GM12878 (cell line): ENCODE results near the gene EHHADH. TPM values are rescaled to one million over a fixed set of nuclear protein-coding genes. Genes with fewer than 3 reads are reported as not detected.
A peak's percentile ranks its signal among the peaks of the same experiment; 100 is the strongest.

Experiments used
- ATAC-seq: fragments of 200-7000 bp; cut with Tn5 transposase; 3 replicates; pipeline ENCODE4 v1.9.1; 2020; ENCODE audit warnings: mild to moderate bottlenecking, moderate library complexity
- BruUV-seq: library from RNA; stranded (reverse); fragments of 400-500 nt; replicated peaks from 2 replicates; lab custom pipeline; 2021; lab: Mats Ljungman, UMichigan
- CTCF ChIA-PET: fragments of 300-600 bp; sonication (Branson Sonifier 250); formaldehyde crosslinking; extraction: SDS; loops from one replicate; lab custom pipeline; 2021; ENCODE audit warnings: inconsistent platforms; lab: Yijun Ruan, JAX
- POLR2A ChIA-PET: fragments of 350-600 bp; formaldehyde crosslinking; extraction: SDS; loops from one replicate; lab custom pipeline; 2021; ENCODE audit warnings: inconsistent platforms; lab: Charles Lee
- RAD21 ChIA-PET: fragments of 300-600 bp; sonication (Branson Sonifier 250); formaldehyde crosslinking; loops from one replicate; lab custom pipeline; 2023; ENCODE audit warnings: antibody characterized with exemption; ENCODE audit not compliant: unreplicated experiment; lab: Charles Lee
- SMC1A ChIA-PET: fragments of 300-600 bp; sonication (Branson Sonifier 250); formaldehyde crosslinking; loops from one replicate; lab custom pipeline; 2023; ENCODE audit not compliant: unreplicated experiment, uncharacterized antibody; lab: Charles Lee
- DNase-seq: peaks from one replicate; pipeline ENCODE4 v3.0.0-alpha.2; 2011; ENCODE audit warnings: low read depth, low spot score
- FAIRE-seq: peaks from 3 replicates; lab custom pipeline; 2011; peaks lifted over from hg19 to GRCh38; lab: Jason Lieb, UNC
- H2AFZ ChIP-seq: 2 replicates; pipeline ENCODE4 v1.6.0; 2011; ENCODE audit warnings: low read depth, low read length, control low read depth; ENCODE audit not compliant: control insufficient read depth
- H3K27ac ChIP-seq: 2 replicates; pipeline ENCODE4 v1.5.1; 2011; ENCODE audit warnings: control low read depth; ENCODE audit not compliant: control insufficient read depth, insufficient read depth
- H3K27me3 ChIP-seq, 2 experiments: replicated peaks in 1 of 2; 2 replicates each; pipeline versions ENCODE4 v1.6.0 to v1.6.1; 2011; ENCODE audit warnings: low read length in 1 of 2; ENCODE audit not compliant: control insufficient read depth in 2 of 2, insufficient read depth in 2 of 2
- H3K36me3 ChIP-seq, 2 experiments: 2 replicates each; pipeline ENCODE4 v1.5.1; 2011; ENCODE audit warnings: low read length in 1 of 2; ENCODE audit not compliant: control insufficient read depth in 2 of 2, insufficient read depth in 2 of 2
- H3K4me1 ChIP-seq: 2 replicates; pipeline ENCODE4 v1.6.1; 2011; ENCODE audit warnings: mild to moderate bottlenecking, low read length, moderate library complexity, mixed read lengths; ENCODE audit not compliant: control insufficient read depth, insufficient read depth
- H3K4me2 ChIP-seq: 2 replicates; pipeline ENCODE4 v1.6.0; 2011; ENCODE audit warnings: control low read depth; ENCODE audit not compliant: control insufficient read depth, insufficient read depth
- H3K4me3 ChIP-seq: fragments of 200-600 bp; sonication (generic); 2 replicates; pipeline ENCODE4 v1.5.1; 2016
- H3K79me2 ChIP-seq: 2 replicates; pipeline ENCODE4 v1.6.0; 2011; ENCODE audit warnings: low read length; ENCODE audit not compliant: control insufficient read depth, insufficient read depth
- H3K9ac ChIP-seq: 2 replicates; pipeline ENCODE4 v1.8.0; 2011; ENCODE audit warnings: low read length, control low read depth, mixed read lengths; ENCODE audit not compliant: control insufficient read depth, insufficient read depth
- H3K9me3 ChIP-seq: replicated peaks from 3 replicates; pipeline ENCODE4 v1.5.1; 2011; ENCODE audit warnings: mild to moderate bottlenecking, low read length; ENCODE audit not compliant: control insufficient read depth, insufficient read depth
- H4K20me1 ChIP-seq: 2 replicates; pipeline ENCODE4 v1.6.0; 2011; ENCODE audit not compliant: control insufficient read depth, insufficient read depth
- BRCA1 ChIP-seq: IDR thresholded peaks from 2 replicates; pipeline ENCODE4 v1.6.1; 2011; ENCODE audit warnings: low read depth, low read length, improper control_type of control experiment
- CTCF ChIP-seq, 3 experiments: IDR thresholded peaks in 2 of 3; conservative IDR thresholded peaks in 1 of 3; 2 replicates each; pipeline ENCODE4 v1.5.1; 2011; ENCODE audit warnings: low read depth in 3 of 3, low read length in 3 of 3, mild to moderate bottlenecking in 3 of 3, control low read depth in 2 of 3, moderate library complexity in 2 of 3, inconsistent platforms in 1 of 3, mixed read lengths in 1 of 3; ENCODE audit not compliant: control insufficient read depth in 2 of 3, insufficient read depth in 1 of 3; ENCODE audit errors: extremely low read depth in 1 of 3
- JUND ChIP-seq: IDR thresholded peaks from 2 replicates; pipeline ENCODE4 v1.6.1; 2012; ENCODE audit warnings: low read depth, mild to moderate bottlenecking, low read length, improper control_type of control experiment, moderate library complexity
- RAD21 ChIP-seq: IDR thresholded peaks from 2 replicates; pipeline ENCODE4 v1.6.1; 2011; ENCODE audit warnings: mild to moderate bottlenecking, low read depth, low read length, moderate library complexity; ENCODE audit not compliant: insufficient read depth
- SMC3 ChIP-seq: IDR thresholded peaks from 2 replicates; pipeline ENCODE4 v1.6.1; 2011; ENCODE audit warnings: low read length, improper control_type of control experiment, borderline replicate concordance
- WGBS: methylation state at CpG from one replicate; pipeline ENCODE4 v1.1.6; 2016; ENCODE audit warnings: low lambda C conversion rate; ENCODE audit not compliant: insufficient replicate concordance, insufficient coverage; ENCODE audit errors: missing lambda C conversion rate; 5-methylcytosine and 5-hydroxymethylcytosine counted together
- in situ Hi-C: fragments of 300-500 bp; cut with MboI; formaldehyde crosslinking; loops from 9 replicates; pipeline ENCODE4 v1.14.3; 2018; ENCODE audit warnings: mixed read lengths
- intact Hi-C: fragments of 100-400 bp; cut with micrococcal nuclease; formaldehyde crosslinking; loops from one replicate; pipeline ENCODE4 v1.14.2; 2022; ENCODE audit not compliant: unreplicated experiment
- polyA plus RNA-seq, 11 experiments: library from polyadenylated mRNA; depleted of rRNA in 4 of 11; unstranded in 6 of 11; stranded (reverse) in 5 of 11; fragments of >200 nt; fragmentation: Nextera tagmentation in 4 of 11; fragmentation: Illumina TruSeq in 1 of 11; extraction: Ambion mirVana in 4 of 11; extraction: Trizol in 1 of 11; gene quantifications; 1 replicate in 1 of 11; 2 replicates in 10 of 11; pipeline versions ENCODE4 v1.2.1 to v1.2.3, GENCODE V29; 2011 to 2016; ENCODE audit warnings: inconsistent platforms in 2 of 11, missing spikeins in 2 of 11, low read depth in 1 of 11
- total RNA-seq, 4 experiments: library from RNA; depleted of rRNA in 3 of 4; stranded (reverse); fragments of >200 nt in 3 of 4; fragmentation: Illumina TruSeq in 1 of 4; extraction: Trizol in 1 of 4; gene quantifications; 2 replicates each; pipeline versions ENCODE4 v1.2.1 to v1.2.3, GENCODE V29; 2013 to 2021

The EHHADH gene
- total and polyA plus RNA-seq, 10 of the 15 experiments (the other 5 are each of a cell fraction or from before 2014, with no cell fraction given), result 0.96 to 8.4 (median 5.3) TPM

- intact Hi-C loops (loop anchor here (1.0 to 2.0 kb wide), 2 partner anchors 93 to 341 kb away; no protein-coding TSS in a partner anchor), in situ Hi-C loops (no loop called here)
- POLR2A ChIA-PET, result no interaction called here
- H3K4me1 ChIP-seq, result no peaks in the 10 kb centered on the region
- H3K36me3 ChIP-seq, result no peaks in the 10 kb centered on the region
- peak overlapping the region; percentile 9; the same call in 1 of the 2 replicates for H2AFZ ChIP-seq
- no peak overlapping the region for H3K9ac ChIP-seq
- FAIRE-seq (peak; percentile 7), ATAC-seq (peak; percentile 52; the same call in 2 of the 3 replicates), DNase-seq (no peak)
- no peak overlapping the region for H3K27ac ChIP-seq
- SMC1A ChIA-PET, result interaction anchor here (0.9 to 2.1 kb wide), 9 partner anchors 9 to 340 kb away, joined by 3 to 6 read pairs (median 4); no protein-coding TSS in a partner anchor
- no peak overlapping the region for H3K4me3 ChIP-seq
- H3K79me2 ChIP-seq, result no peaks in the 10 kb centered on the region
- CTCF ChIA-PET, result interaction anchor here (0.7 to 4.2 kb wide), 15 partner anchors 10 to 348 kb away, joined by 3 to 18 read pairs (median 4); no protein-coding TSS in a partner anchor
- RAD21 ChIA-PET, result interaction anchor here (0.6 kb wide), 1 partner anchor 631 kb away, joined by 3 read pairs; no protein-coding TSS in a partner anchor
- H3K9me3 ChIP-seq, result no peaks in the 10 kb centered on the region
- no peak overlapping the region for H3K4me2 ChIP-seq
- WGBS, result 13% methylated on average over 6 of the region's 6 CpGs
- no peaks in the 10 kb centered on the region for H4K20me1 ChIP-seq
- peak; percentile 82 for TF ChIP-seq RAD21
- peak; percentile 37 to 60 (median 43); a peak in 4 of 6 replicates for TF ChIP-seq CTCF (IDR thresholded peaks at IDR 0.05 in 2 of 3, conservative IDR thresholded peaks at IDR 0.05 in 1 of 3; ENCODE audit: control insufficient read depth in 2 of 3, extremely low read depth in 1 of 3, insufficient read depth in 1 of 3, low read depth in 3 of 3, low read length in 3 of 3)
- TF ChIP-seq BRCA1, result no peak
- no peak for TF ChIP-seq JUND
- peak; percentile 70; the same call in 1 of the 2 replicates for TF ChIP-seq SMC3
- H3K27me3 ChIP-seq, result no peaks in the 10 kb centered on the region
- no TSS peak for BruUV-seq
Observed at GRCh38 chr3:185215873-185216606, 37.8 kb downstream of the EHHADH start.
